ENCODE data around the gene ABCC10.
"Not testable (repeated sequence)": the region's sequence is repeated elsewhere in the genome, so short reads cannot be mapped to it uniquely, and the experiment has no call there.

Gene ABCC10

DNA sequence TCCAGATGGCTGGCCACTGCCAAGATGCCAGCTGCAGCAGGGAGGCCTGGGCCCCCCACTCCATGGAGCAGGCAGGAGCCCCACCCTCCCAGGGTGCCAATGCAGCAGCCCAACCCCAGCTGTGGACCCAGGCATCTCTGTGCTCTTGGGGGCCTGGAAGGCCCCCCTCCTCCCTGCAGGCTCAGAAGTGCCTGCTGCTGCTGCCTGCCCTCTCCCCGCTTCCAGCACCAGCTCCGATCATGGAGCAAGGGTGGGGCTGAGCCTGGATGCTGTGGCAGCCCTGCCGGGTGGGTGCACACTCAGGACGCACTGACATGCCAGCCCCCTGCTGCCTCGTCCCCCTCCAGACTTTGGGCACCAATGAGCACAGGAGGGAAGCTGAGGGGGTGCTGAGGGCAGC is 14.8 kb upstream of the ABCC10 start:
- Histone ChIP-seq H3K9me3 (ENCODE audit: control insufficient read depth in 1 of 2, low read length in 2 of 2) (no peaks in the 10 kb centered on the region), H3K4me1 (ENCODE audit: control insufficient read depth in 1 of 2, insufficient read depth in 2 of 2, low read length in 2 of 2) (no peaks in the 10 kb centered on the region), H3K27ac (ENCODE audit: low read length) (no peak overlapping the region), H3K36me3 (ENCODE audit: control insufficient read depth in 1 of 2, insufficient read depth in 2 of 2, low read length in 2 of 2) (no peaks in the 10 kb centered on the region), H3K27me3 (ENCODE audit: low read depth, low read length) (no peaks in the 10 kb centered on the region), H3K4me3 (ENCODE audit: low read depth in 1 of 2, low read length in 2 of 2) (no peak overlapping the region)

DNA sequence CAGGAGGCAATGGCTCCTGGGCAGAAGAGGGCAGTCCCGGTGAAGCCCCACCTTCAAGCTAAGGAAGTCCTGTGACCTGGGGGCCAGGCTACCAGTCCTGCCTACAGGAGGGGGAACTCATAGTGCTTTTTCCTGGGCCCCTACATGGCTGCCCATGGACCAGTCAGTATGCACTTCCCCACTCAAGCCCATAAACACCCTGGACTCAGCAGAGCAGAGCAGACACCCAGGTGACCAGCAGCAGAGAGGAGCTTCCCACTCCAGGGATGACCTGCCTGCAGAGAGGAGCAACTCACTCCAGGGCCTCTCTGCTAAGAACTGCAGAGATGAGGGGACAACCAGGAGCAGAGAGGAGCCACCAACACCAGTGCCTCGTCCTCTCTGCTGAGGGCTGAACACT is 14.3 kb upstream of the ABCC10 start:
- H3K9me3 ChIP-seq (ENCODE audit: control insufficient read depth in 1 of 2, low read length in 2 of 2), result no peaks in the 10 kb centered on the region
- H3K4me1 ChIP-seq (ENCODE audit: control insufficient read depth in 1 of 2, insufficient read depth in 2 of 2, low read length in 2 of 2), result no peaks in the 10 kb centered on the region
- no peaks in the 10 kb centered on the region for H3K27me3 ChIP-seq (ENCODE audit: low read depth, low read length)
- H3K4me3 ChIP-seq (ENCODE audit: low read depth in 1 of 2, low read length in 2 of 2), result no peak overlapping the region
- H3K27ac ChIP-seq (ENCODE audit: low read length), result no peak overlapping the region
- H3K36me3 ChIP-seq (ENCODE audit: control insufficient read depth in 1 of 2, insufficient read depth in 2 of 2, low read length in 2 of 2), result no peaks in the 10 kb centered on the region

DNA sequence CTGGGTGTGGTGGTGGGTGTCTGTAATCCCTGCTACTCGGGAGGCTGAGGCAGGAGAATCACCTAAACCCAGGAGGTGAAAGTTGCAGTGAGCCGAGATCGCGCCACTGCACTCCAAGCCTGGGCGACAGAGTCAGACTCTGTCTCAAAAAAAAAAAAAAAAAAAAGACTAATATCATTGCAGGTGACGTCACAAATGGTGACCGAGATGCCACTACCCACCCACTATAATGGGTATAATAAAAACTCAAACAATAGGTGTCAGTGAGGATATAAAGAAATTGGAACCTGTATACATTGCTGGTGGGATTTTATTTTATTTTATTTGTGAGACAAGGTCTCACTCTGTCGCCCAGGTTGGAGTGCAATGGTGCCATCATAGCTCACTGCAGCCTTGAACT is 12.1 kb upstream of the ABCC10 start:
- H3K4me1 ChIP-seq (ENCODE audit: control insufficient read depth in 1 of 2, insufficient read depth in 2 of 2, low read length in 2 of 2); H3K27me3 ChIP-seq (ENCODE audit: low read depth, low read length); H3K36me3 ChIP-seq (ENCODE audit: control insufficient read depth in 1 of 2, insufficient read depth in 2 of 2, low read length in 2 of 2); H3K9me3 ChIP-seq (ENCODE audit: control insufficient read depth in 1 of 2, low read length in 2 of 2); H3K4me3 ChIP-seq (ENCODE audit: low read depth in 1 of 2, low read length in 2 of 2); H3K27ac ChIP-seq (ENCODE audit: low read length): not testable (repeated sequence)

DNA sequence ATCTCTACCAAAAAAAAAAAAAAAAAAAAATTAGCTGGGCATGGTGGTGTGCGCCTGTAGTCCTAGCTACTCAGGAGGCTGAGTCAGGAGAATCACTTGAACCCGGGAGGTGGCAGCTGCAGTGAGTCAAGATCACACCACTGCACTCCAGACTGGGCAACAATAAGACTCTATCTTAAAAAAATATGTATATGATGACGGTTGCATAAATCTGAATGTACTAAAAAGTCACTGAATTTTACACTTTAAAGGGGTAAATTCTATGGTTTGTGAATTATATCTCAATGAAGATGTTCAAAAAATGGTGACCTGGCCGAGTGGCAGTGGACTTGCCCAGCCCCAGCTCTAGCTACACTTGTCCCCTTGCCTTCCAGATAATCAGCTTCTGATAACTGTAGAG is 10.4 kb upstream of the ABCC10 start:
- Histone ChIP-seq H3K36me3 (ENCODE audit: control insufficient read depth in 1 of 2, insufficient read depth in 2 of 2, low read length in 2 of 2) (no peaks in the 10 kb centered on the region), H3K27me3 (ENCODE audit: low read depth, low read length) (no peaks in the 10 kb centered on the region), H3K9me3 (ENCODE audit: control insufficient read depth in 1 of 2, low read length in 2 of 2) (no peaks in the 10 kb centered on the region), H3K4me1 (ENCODE audit: control insufficient read depth in 1 of 2, insufficient read depth in 2 of 2, low read length in 2 of 2) (no peaks in the 10 kb centered on the region), H3K4me3 (ENCODE audit: low read depth in 1 of 2, low read length in 2 of 2) (no peak overlapping the region), H3K27ac (ENCODE audit: low read length) (no peak overlapping the region)

- no peaks in the 10 kb centered on the region for H3K36me3 ChIP-seq (ENCODE audit: control insufficient read depth in 1 of 2, insufficient read depth in 2 of 2, low read length in 2 of 2)
- no peak overlapping the region for H3K27ac ChIP-seq (ENCODE audit: low read length)
- H3K27me3 ChIP-seq (ENCODE audit: low read depth, low read length), result no peaks in the 10 kb centered on the region
- H3K4me3 ChIP-seq (ENCODE audit: low read depth in 1 of 2, low read length in 2 of 2), result no peak overlapping the region
- no peaks in the 10 kb centered on the region for H3K9me3 ChIP-seq (ENCODE audit: control insufficient read depth in 1 of 2, low read length in 2 of 2)
- no peaks in the 10 kb centered on the region for H3K4me1 ChIP-seq (ENCODE audit: control insufficient read depth in 1 of 2, insufficient read depth in 2 of 2, low read length in 2 of 2)
Measured at GRCh38 chr6:43420012-43420709, 7.2 kb upstream of the ABCC10 start.

GRCh38 chr6:43421831-43422230 is 5.5 kb upstream of the ABCC10 start:
- no peaks in the 10 kb centered on the region for H3K27me3 ChIP-seq (ENCODE audit: low read depth, low read length)
- H3K4me3 ChIP-seq (ENCODE audit: low read depth in 1 of 2, low read length in 2 of 2), result no peak overlapping the region
- no peaks in the 10 kb centered on the region for H3K36me3 ChIP-seq (ENCODE audit: control insufficient read depth in 1 of 2, insufficient read depth in 2 of 2, low read length in 2 of 2)
- no peak overlapping the region for H3K27ac ChIP-seq (ENCODE audit: low read length)
- peaks cover 0 to 2% of the 10 kb centered on the region in 2 donors for H3K4me1 ChIP-seq (ENCODE audit: control insufficient read depth in 1 of 2, insufficient read depth in 2 of 2, low read length in 2 of 2)
- H3K9me3 ChIP-seq (ENCODE audit: control insufficient read depth in 1 of 2, low read length in 2 of 2), result no peaks in the 10 kb centered on the region

- H3K9me3 ChIP-seq (ENCODE audit: control insufficient read depth in 1 of 2, low read length in 2 of 2); H3K36me3 ChIP-seq (ENCODE audit: control insufficient read depth in 1 of 2, insufficient read depth in 2 of 2, low read length in 2 of 2); H3K4me3 ChIP-seq (ENCODE audit: low read depth in 1 of 2, low read length in 2 of 2); H3K27ac ChIP-seq (ENCODE audit: low read length); H3K27me3 ChIP-seq (ENCODE audit: low read depth, low read length): not testable (repeated sequence)
- peaks cover 8 to 22% of the 10 kb centered on the region in 2 donors for H3K4me1 ChIP-seq (ENCODE audit: control insufficient read depth in 1 of 2, insufficient read depth in 2 of 2, low read length in 2 of 2)
Measured at GRCh38 chr6:43425083-43425482, 2.3 kb upstream of the ABCC10 start.

GRCh38 chr6:43426928-43427405 is 374 bp upstream of the ABCC10 start:
- Histone ChIP-seq H3K27ac (ENCODE audit: low read length) (peak overlapping the region; percentile 89), H3K4me1 (ENCODE audit: control insufficient read depth in 1 of 2, insufficient read depth in 2 of 2, low read length in 2 of 2) (peaks cover 8 to 24% of the 10 kb centered on the region in 2 donors), H3K36me3 (ENCODE audit: control insufficient read depth in 1 of 2, insufficient read depth in 2 of 2, low read length in 2 of 2) (peaks cover 0 to under 1% of the 10 kb centered on the region in 2 donors), H3K9me3 (ENCODE audit: control insufficient read depth in 1 of 2, low read length in 2 of 2) (no peaks in the 10 kb centered on the region), H3K27me3 (ENCODE audit: low read depth, low read length) (no peaks in the 10 kb centered on the region), H3K4me3 (ENCODE audit: low read depth in 1 of 2, low read length in 2 of 2) (peak overlapping the region; percentile 93 to 94)

GRCh38 chr6:43428112-43428570 is 800 bp downstream of the ABCC10 start:
- Histone ChIP-seq H3K9me3 (ENCODE audit: control insufficient read depth in 1 of 2, low read length in 2 of 2) (no peaks in the 10 kb centered on the region), H3K27ac (ENCODE audit: low read length) (peak overlapping the region; percentile 89), H3K27me3 (ENCODE audit: low read depth, low read length) (no peaks in the 10 kb centered on the region), H3K4me3 (ENCODE audit: low read depth in 1 of 2, low read length in 2 of 2) (peak overlapping the region; percentile 93 to 94), H3K4me1 (ENCODE audit: control insufficient read depth in 1 of 2, insufficient read depth in 2 of 2, low read length in 2 of 2) (peaks cover 8 to 24% of the 10 kb centered on the region in 2 donors), H3K36me3 (ENCODE audit: control insufficient read depth in 1 of 2, insufficient read depth in 2 of 2, low read length in 2 of 2) (peaks cover 0 to 12% of the 10 kb centered on the region in 2 donors)

DNA sequence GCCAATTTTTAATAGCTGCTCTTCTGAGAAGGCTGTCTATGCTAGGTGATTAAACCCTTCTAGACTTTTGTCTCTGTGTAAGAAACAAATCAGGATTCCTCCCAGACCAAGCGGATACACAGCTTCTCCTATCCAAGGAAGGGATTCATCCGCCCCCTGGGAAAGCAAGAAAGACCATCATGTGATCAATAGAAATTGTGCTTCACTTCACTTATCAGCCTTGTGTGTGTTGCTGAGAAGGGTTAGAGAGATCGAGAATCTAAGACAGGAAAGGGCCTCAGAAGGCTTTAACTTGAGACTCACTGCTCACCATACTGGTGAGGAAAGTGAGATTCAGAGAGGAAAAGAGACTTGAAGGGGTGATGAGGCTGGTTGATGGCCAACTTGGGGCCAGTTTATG is 1.5 kb downstream of the ABCC10 start:
- H3K27ac ChIP-seq (ENCODE audit: low read length), result no peak overlapping the region
- H3K9me3 ChIP-seq (ENCODE audit: control insufficient read depth in 1 of 2, low read length in 2 of 2), result no peaks in the 10 kb centered on the region
- H3K27me3 ChIP-seq (ENCODE audit: low read depth, low read length), result no peaks in the 10 kb centered on the region
- peaks cover 7 to 17% of the 10 kb centered on the region in 2 donors for H3K36me3 ChIP-seq (ENCODE audit: control insufficient read depth in 1 of 2, insufficient read depth in 2 of 2, low read length in 2 of 2)
- H3K4me3 ChIP-seq (ENCODE audit: low read depth in 1 of 2, low read length in 2 of 2), result peak overlapping the region; percentile 93 to 94
- H3K4me1 ChIP-seq (ENCODE audit: control insufficient read depth in 1 of 2, insufficient read depth in 2 of 2, low read length in 2 of 2), result peaks cover 8 to 24% of the 10 kb centered on the region in 2 donors

DNA sequence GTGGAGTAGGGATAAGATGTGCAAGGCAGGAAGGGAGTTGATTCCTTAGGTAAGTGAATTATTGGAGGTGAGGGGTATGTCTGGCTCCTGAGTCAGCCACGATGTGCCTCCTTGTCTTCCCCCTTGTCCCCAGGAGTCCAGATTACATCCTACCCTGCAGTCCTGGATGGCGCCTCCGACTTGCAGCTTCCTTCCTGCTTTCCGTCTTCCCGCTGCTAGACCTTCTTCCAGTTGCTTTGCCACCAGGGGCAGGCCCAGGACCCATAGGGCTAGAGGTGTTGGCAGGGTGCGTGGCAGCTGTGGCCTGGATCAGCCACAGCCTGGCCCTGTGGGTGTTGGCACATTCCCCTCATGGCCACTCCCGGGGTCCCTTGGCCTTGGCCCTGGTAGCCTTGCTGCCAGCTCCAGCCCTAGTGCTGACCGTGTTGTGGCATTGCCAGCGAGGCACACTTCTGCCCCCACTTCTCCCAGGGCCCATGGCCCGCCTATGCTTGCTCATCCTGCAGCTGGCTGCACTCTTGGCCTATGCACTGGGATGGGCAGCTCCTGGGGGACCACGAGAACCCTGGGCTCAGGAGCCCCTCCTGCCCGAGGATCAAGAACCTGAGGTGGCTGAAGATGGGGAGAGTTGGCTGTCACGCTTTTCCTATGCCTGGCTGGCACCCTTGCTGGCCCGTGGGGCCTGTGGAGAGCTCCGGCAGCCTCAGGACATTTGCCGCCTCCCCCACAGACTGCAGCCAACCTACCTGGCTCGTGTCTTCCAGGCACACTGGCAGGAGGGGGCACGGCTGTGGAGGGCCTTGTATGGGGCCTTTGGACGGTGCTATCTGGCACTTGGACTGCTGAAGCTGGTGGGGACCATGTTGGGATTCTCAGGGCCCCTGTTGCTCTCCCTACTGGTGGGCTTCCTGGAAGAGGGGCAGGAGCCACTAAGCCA is 4.9 kb downstream of the ABCC10 start:
- H3K4me3 ChIP-seq (ENCODE audit: low read depth in 1 of 2, low read length in 2 of 2), result no peak overlapping the region
- H3K27ac ChIP-seq (ENCODE audit: low read length), result no peak overlapping the region
- no peaks in the 10 kb centered on the region for H3K27me3 ChIP-seq (ENCODE audit: low read depth, low read length)
- no peaks in the 10 kb centered on the region for H3K9me3 ChIP-seq (ENCODE audit: control insufficient read depth in 1 of 2, low read length in 2 of 2)
- H3K36me3 ChIP-seq (ENCODE audit: control insufficient read depth in 1 of 2, insufficient read depth in 2 of 2, low read length in 2 of 2), result peaks cover 7 to 29% of the 10 kb centered on the region in 2 donors
- peaks cover 17 to 37% of the 10 kb centered on the region in 2 donors for H3K4me1 ChIP-seq (ENCODE audit: control insufficient read depth in 1 of 2, insufficient read depth in 2 of 2, low read length in 2 of 2)
